Esophagus squamous epithelium (tissue), 5 donors: ENCODE results near the gene RRP1. TPM values are rescaled to one million over a fixed set of nuclear protein-coding genes. Genes with fewer than 3 reads are reported as not detected.

Source experiments
- DNase-seq: peaks from one replicate; lab custom pipeline; 2025; lab: John Stamatoyannopoulos, UW
- H3K27ac ChIP-seq, 4 donors: fragments of 200-600 bp; sonication (generic); one replicate each; pipeline ENCODE4 v1.5.1; 2016 to 2019; ENCODE audit warnings: mild to moderate bottlenecking in 1 of 4
- H3K27me3 ChIP-seq, 4 donors: fragments of 200-600 bp; sonication (generic); 1 replicate in 3 of 4; 2 replicates in 1 of 4; pipeline versions ENCODE4 v1.5.1 to v1.6.0; 2017 to 2021; ENCODE audit warnings: antibody characterized with exemption in 1 of 4
- H3K36me3 ChIP-seq, 3 donors: fragments of 200-600 bp; sonication (generic); one replicate each; pipeline ENCODE4 v1.5.1; 2016 to 2019
- H3K4me1 ChIP-seq, 3 donors: fragments of 200-600 bp; sonication (generic); one replicate each; pipeline ENCODE4 v1.5.1; 2017 to 2019
- H3K4me3 ChIP-seq, 4 donors: fragments of 200-600 bp; sonication (generic); 1 replicate in 3 of 4; 2 replicates in 1 of 4; pipeline ENCODE4 v1.5.1; 2016 to 2019; ENCODE audit warnings: mild to moderate bottlenecking in 2 of 4, moderate library complexity in 1 of 4
- H3K9me3 ChIP-seq, 3 donors: fragments of 200-600 bp; sonication (generic); one replicate each; pipeline ENCODE4 v1.5.1; 2016 to 2019
- CTCF ChIP-seq, 6 experiments: fragments of 450-650 bp in 4 of 6; fragments of 200-600 bp in 2 of 6; sonication (generic) in 2 of 6; IDR thresholded peaks; one replicate each; pipeline ENCODE4 v1.5.1; 2016 to 2019; ENCODE audit warnings: antibody characterized with exemption in 6 of 6, mild to moderate bottlenecking in 4 of 6, moderate library complexity in 4 of 6
- POLR2A ChIP-seq, 4 donors: fragments of 450-650 bp; IDR thresholded peaks; one replicate each; pipeline ENCODE4 v1.6.1; 2017; ENCODE audit warnings: antibody characterized with exemption in 4 of 4, mild to moderate bottlenecking in 4 of 4, moderate library complexity in 3 of 4
- WGBS, 2 donors: methylation state at CpG; one replicate each; pipeline ENCODE4 v1.1.5; 2018; 5-methylcytosine and 5-hydroxymethylcytosine counted together
- intact Hi-C: fragments of 100-400 bp; cut with DNase I; formaldehyde crosslinking; loops from one replicate; pipeline ENCODE4 v1.15.0; 2022
- total RNA-seq, 4 donors: library from RNA; depleted of rRNA; stranded (reverse); fragments of >200 nt; gene quantifications; one replicate each; pipeline ENCODE4 v1.1.0, GENCODE V29; 2016
- donor health status: DM: yes; HTN: yes; CAD: no.

The RRP1 gene
- total RNA-seq, 4 donors from 2014 or later = 22.5 to 37.2 (median 30.4) TPM

GRCh38 chr21:43750339-43751033 lies 38.9 kb upstream of the RRP1 start:
- intact Hi-C loops = no loop called here
- no peak overlapping the region for H3K4me3 ChIP-seq
- H3K4me1 ChIP-seq = peaks cover 0 to 9% (median 0%) of the 10 kb centered on the region in 3 donors
- WGBS, 2 donors = 73 to 80% methylated on average over 18 to 19 of the region's 28 CpGs
- no peak for TF ChIP-seq POLR2A (IDR thresholded peaks at IDR 0.05)
- no peak for TF ChIP-seq CTCF (IDR thresholded peaks at IDR 0.05)
- H3K9me3 ChIP-seq = no peaks in the 10 kb centered on the region
- no peak for DNase-seq
- no peak overlapping the region for H3K27ac ChIP-seq
- peaks cover 38 to 100% (median 56%) of the 10 kb centered on the region in 3 donors for H3K36me3 ChIP-seq
- H3K27me3 ChIP-seq = no peaks in the 10 kb centered on the region

GRCh38 chr21:43751955-43752591 lies 37.3 kb upstream of the RRP1 start:
- no peaks in the 10 kb centered on the region for H3K9me3 ChIP-seq
- TF ChIP-seq POLR2A (IDR thresholded peaks at IDR 0.05) (no peak), CTCF (IDR thresholded peaks at IDR 0.05) (no peak)
- peaks cover 52 to 100% (median 52%) of the 10 kb centered on the region in 3 donors for H3K36me3 ChIP-seq
- H3K4me1 ChIP-seq = peaks cover 0 to 18% (median 5%) of the 10 kb centered on the region in 3 donors
- intact Hi-C loops = no loop called here
- no peak overlapping the region for H3K27ac ChIP-seq
- no peak overlapping the region for H3K4me3 ChIP-seq
- 92 to 100% methylated on average over 1 to 10 of the region's 31 CpGs for WGBS, 2 donors
- DNase-seq = no peak
- no peaks in the 10 kb centered on the region for H3K27me3 ChIP-seq

GRCh38 chr21:43752758-43753438 lies 36.5 kb upstream of the RRP1 start:
- WGBS, 2 donors = 89 to 94% methylated on average over 13 to 20 of the region's 28 CpGs
- Histone ChIP-seq H3K4me3 (no peak overlapping the region), H3K27ac (no peak overlapping the region), H3K9me3 (no peaks in the 10 kb centered on the region), H3K36me3 (peaks cover 52 to 97% (median 54%) of the 10 kb centered on the region in 3 donors), H3K27me3 (no peaks in the 10 kb centered on the region), H3K4me1 (peaks cover 4 to 26% (median 13%) of the 10 kb centered on the region in 3 donors)
- intact Hi-C loops = no loop called here
- DNase-seq = no peak
- TF ChIP-seq POLR2A (IDR thresholded peaks at IDR 0.05) (no peak), CTCF (IDR thresholded peaks at IDR 0.05) (no peak)

- no peak overlapping the region for H3K27ac ChIP-seq
- TF ChIP-seq CTCF (IDR thresholded peaks at IDR 0.05) (no peak), POLR2A (IDR thresholded peaks at IDR 0.05) (no peak)
- H3K4me1 ChIP-seq = peaks cover 4 to 31% (median 14%) of the 10 kb centered on the region in 3 donors
- no peak overlapping the region for H3K4me3 ChIP-seq
- no peaks in the 10 kb centered on the region for H3K27me3 ChIP-seq
- intact Hi-C loops = no loop called here
- no peak for DNase-seq
- whole genome bisulfite sequencing, 2 donors = 100% methylated on average over 3 of the region's 16 CpGs; no CpG with 5 or more reads in 1 of the 2 donors
- H3K9me3 ChIP-seq = no peaks in the 10 kb centered on the region
- H3K36me3 ChIP-seq = peaks cover 52 to 91% (median 54%) of the 10 kb centered on the region in 3 donors
Measured at GRCh38 chr21:43753439-43753799, 36.0 kb upstream of the RRP1 start.
